Coronary artery (tissue), 2 donors: ENCODE results near the gene CDC34.

Source experiments
- DNase-seq: peaks from one replicate; pipeline ENCODE4 v3.0.0-alpha.2; 2017; ENCODE audit warnings: low spot score
- H3K27ac ChIP-seq, 2 donors: fragments of 200-600 bp; sonication (generic); one replicate each; pipeline ENCODE4 v1.5.1; 2016 to 2019
- H3K4me3 ChIP-seq: fragments of 200-600 bp; sonication (generic); 2 replicates; pipeline ENCODE4 v1.5.1; 2016; ENCODE audit warnings: mild to moderate bottlenecking, moderate library complexity
- CTCF ChIP-seq: fragments of 200-600 bp; sonication (generic); IDR thresholded peaks from one replicate; pipeline ENCODE4 v1.5.1; 2019; ENCODE audit warnings: antibody characterized with exemption

Gene CDC34

GRCh38 chr19:513368-514165 lies 18.0 kb upstream of the CDC34 start:
- Histone ChIP-seq H3K4me3 (no peak overlapping the region), H3K27ac (no peak overlapping the region)
- no peak for DNase-seq
- TF ChIP-seq CTCF, result no peak

GRCh38 chr19:514166-514663 lies 17.3 kb upstream of the CDC34 start:
- no peak overlapping the region for H3K4me3 ChIP-seq
- no peak overlapping the region for H3K27ac ChIP-seq
- no peak for TF ChIP-seq CTCF
- DNase-seq, result no peak

- TF ChIP-seq CTCF, result no peak
- DNase-seq, result no peak
- Histone ChIP-seq H3K4me3 (no peak overlapping the region), H3K27ac (no peak overlapping the region)
Observed at GRCh38 chr19:517721-518597, 13.6 kb upstream of the CDC34 start.

GRCh38 chr19:518598-519231 lies 12.8 kb upstream of the CDC34 start:
- DNase-seq, result no peak
- no peak for TF ChIP-seq CTCF
- no peak overlapping the region for H3K27ac ChIP-seq
- H3K4me3 ChIP-seq, result no peak overlapping the region

GRCh38 chr19:519449-519865 lies 12.1 kb upstream of the CDC34 start:
- Histone ChIP-seq H3K4me3 (no peak overlapping the region), H3K27ac (no peak overlapping the region)
- DNase-seq, result no peak
- TF ChIP-seq CTCF, result no peak

- DNase-seq, result peak; percentile 54
- TF ChIP-seq CTCF, result no peak
- no peak overlapping the region for H3K27ac ChIP-seq
- H3K4me3 ChIP-seq, result no peak overlapping the region
Observed at GRCh38 chr19:522726-523125, 8.8 kb upstream of the CDC34 start.
